Mucosa of rectum (tissue), 2 donors: ENCODE measurements around the gene PPM1F.

Source experiments
- H3K27ac ChIP-seq, 2 donors: one replicate each; pipeline ENCODE4 v1.7.0; 2013; ENCODE audit warnings: inconsistent platforms in 2 of 2, low read depth in 2 of 2, low read length in 2 of 2
- H3K27me3 ChIP-seq, 2 donors: one replicate each; pipeline ENCODE4 v1.7.0; 2013; ENCODE audit warnings: low read length in 2 of 2; ENCODE audit not compliant: control insufficient read depth in 2 of 2, insufficient read depth in 2 of 2
- H3K36me3 ChIP-seq, 2 donors: one replicate each; pipeline ENCODE4 v1.7.0; 2013; ENCODE audit warnings: low read length in 2 of 2; ENCODE audit not compliant: control insufficient read depth in 2 of 2, insufficient read depth in 2 of 2
- H3K4me1 ChIP-seq, 2 donors: one replicate each; pipeline ENCODE4 v1.7.0; 2013; ENCODE audit warnings: low read length in 2 of 2, mild to moderate bottlenecking in 1 of 2; ENCODE audit not compliant: control insufficient read depth in 2 of 2, insufficient read depth in 2 of 2
- H3K4me3 ChIP-seq, 2 donors: one replicate each; pipeline ENCODE4 v1.7.0; 2013; ENCODE audit warnings: low read length in 2 of 2
- H3K9ac ChIP-seq, 2 donors: one replicate each; pipeline ENCODE4 v1.7.0; 2013; ENCODE audit warnings: low read length in 2 of 2, low read depth in 1 of 2, mild to moderate bottlenecking in 1 of 2
- H3K9me3 ChIP-seq, 2 donors: one replicate each; pipeline ENCODE4 v1.7.0; 2013; ENCODE audit warnings: low read length in 2 of 2; ENCODE audit not compliant: control insufficient read depth in 2 of 2
- donor health status: healthy.
- donor health status: Normal muscosa, but diverticular disease.

The PPM1F gene

GRCh38 chr22:21949569-21949918 lies 3.1 kb downstream of the PPM1F start:
- H3K27ac ChIP-seq: no peak overlapping the region
- no peaks in the 10 kb centered on the region for H3K9me3 ChIP-seq
- no peak overlapping the region for H3K9ac ChIP-seq
- no peak overlapping the region for H3K4me3 ChIP-seq
- H3K36me3 ChIP-seq: peaks cover 5 to 10% of the 10 kb centered on the region in 2 donors
- H3K27me3 ChIP-seq: no peaks in the 10 kb centered on the region
- peaks cover 6 to 9% of the 10 kb centered on the region in 2 donors for H3K4me1 ChIP-seq

- no peaks in the 10 kb centered on the region for H3K27me3 ChIP-seq
- H3K9me3 ChIP-seq: no peaks in the 10 kb centered on the region
- H3K4me3 ChIP-seq: no peak overlapping the region
- H3K9ac ChIP-seq: no peak overlapping the region
- H3K4me1 ChIP-seq: peaks cover 6 to 9% of the 10 kb centered on the region in 2 donors
- H3K36me3 ChIP-seq: peaks cover 8 to 10% of the 10 kb centered on the region in 2 donors
- no peak overlapping the region for H3K27ac ChIP-seq
These were observed 3.7 kb downstream of the PPM1F start for GRCh38 chr22:21948824-21949568.

GRCh38 chr22:21948390-21948789 lies 4.3 kb downstream of the PPM1F start:
- Histone ChIP-seq H3K9ac (no peak overlapping the region), H3K36me3 (peaks cover 8 to 10% of the 10 kb centered on the region in 2 donors), H3K27me3 (no peaks in the 10 kb centered on the region), H3K4me1 (peaks cover 6 to 9% of the 10 kb centered on the region in 2 donors), H3K27ac (no peak overlapping the region), H3K9me3 (no peaks in the 10 kb centered on the region), H3K4me3 (no peak overlapping the region)

- Histone ChIP-seq H3K4me3 (no peak overlapping the region), H3K9ac (no peak overlapping the region), H3K36me3 (peaks cover 8 to 10% of the 10 kb centered on the region in 2 donors), H3K27me3 (no peaks in the 10 kb centered on the region), H3K4me1 (peaks cover 8 to 10% of the 10 kb centered on the region in 2 donors), H3K27ac (peak overlapping the region in 1 of 2 donors; percentile 31), H3K9me3 (no peaks in the 10 kb centered on the region)
These were observed 5.3 kb downstream of the PPM1F start for GRCh38 chr22:21947040-21948014.

GRCh38 chr22:21946262-21946925 lies 6.3 kb downstream of the PPM1F start:
- peaks cover 2 to 4% of the 10 kb centered on the region in 2 donors for H3K4me1 ChIP-seq
- H3K9me3 ChIP-seq: no peaks in the 10 kb centered on the region
- no peak overlapping the region for H3K9ac ChIP-seq

GRCh38 chr22:21945453-21946261 lies 7.0 kb downstream of the PPM1F start:
- Histone ChIP-seq H3K9ac (no peak overlapping the region), H3K27ac (no peak overlapping the region), H3K4me1 (peaks cover 4 to 5% of the 10 kb centered on the region in 2 donors)

More at GRCh38 chr22:21946262-21946925, 6.3 kb downstream of the PPM1F start:
- H3K4me3 ChIP-seq: no peak overlapping the region
- H3K27ac ChIP-seq: peak overlapping the region in 1 of 2 donors; percentile 31
- no peaks in the 10 kb centered on the region for H3K27me3 ChIP-seq
- peaks cover 8 to 10% of the 10 kb centered on the region in 2 donors for H3K36me3 ChIP-seq

GRCh38 chr22:21944871-21945270 lies 7.8 kb downstream of the PPM1F start:
- Histone ChIP-seq H3K27ac (no peak overlapping the region), H3K36me3 (peaks cover 8 to 10% of the 10 kb centered on the region in 2 donors), H3K4me1 (peaks cover 4 to 5% of the 10 kb centered on the region in 2 donors), H3K9ac (no peak overlapping the region), H3K4me3 (no peak overlapping the region), H3K27me3 (no peaks in the 10 kb centered on the region), H3K9me3 (no peaks in the 10 kb centered on the region)

More at GRCh38 chr22:21945453-21946261, 7.0 kb downstream of the PPM1F start:
- Histone ChIP-seq H3K4me3 (no peak overlapping the region), H3K9me3 (no peaks in the 10 kb centered on the region), H3K27me3 (no peaks in the 10 kb centered on the region), H3K36me3 (peaks cover 8 to 10% of the 10 kb centered on the region in 2 donors)

GRCh38 chr22:21943571-21944448 lies 8.8 kb downstream of the PPM1F start:
- Histone ChIP-seq H3K4me3 (no peak overlapping the region), H3K27ac (no peak overlapping the region), H3K4me1 (peaks cover 8 to 10% of the 10 kb centered on the region in 2 donors), H3K9ac (no peak overlapping the region), H3K9me3 (no peaks in the 10 kb centered on the region), H3K27me3 (no peaks in the 10 kb centered on the region), H3K36me3 (peaks cover 8 to 10% of the 10 kb centered on the region in 2 donors)
